Measurements from ENCODE around the gene SAP30BP.

Gene SAP30BP

DNA sequence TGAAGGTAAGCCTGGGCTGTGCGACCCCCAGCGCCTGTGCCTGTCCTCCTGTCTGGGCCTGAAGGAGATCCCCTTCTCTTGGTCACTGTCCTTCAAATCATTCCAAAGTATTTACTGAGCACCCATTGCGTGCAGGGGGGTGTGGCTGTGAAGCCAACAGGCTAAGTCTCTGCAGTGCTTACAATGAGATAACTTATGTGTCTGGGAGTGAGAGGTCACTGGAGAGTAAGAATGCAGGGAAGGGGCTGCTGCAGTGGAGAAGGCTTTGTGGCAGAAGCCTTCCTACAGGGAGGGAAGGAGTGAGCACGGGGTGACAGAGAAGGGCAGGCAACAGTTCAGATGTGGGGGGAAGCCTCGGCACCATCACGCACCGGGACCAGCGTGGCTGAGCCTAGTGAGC lies 45.1 kb upstream of the SAP30BP start:
- TF ChIP-seq, protein P1, sequence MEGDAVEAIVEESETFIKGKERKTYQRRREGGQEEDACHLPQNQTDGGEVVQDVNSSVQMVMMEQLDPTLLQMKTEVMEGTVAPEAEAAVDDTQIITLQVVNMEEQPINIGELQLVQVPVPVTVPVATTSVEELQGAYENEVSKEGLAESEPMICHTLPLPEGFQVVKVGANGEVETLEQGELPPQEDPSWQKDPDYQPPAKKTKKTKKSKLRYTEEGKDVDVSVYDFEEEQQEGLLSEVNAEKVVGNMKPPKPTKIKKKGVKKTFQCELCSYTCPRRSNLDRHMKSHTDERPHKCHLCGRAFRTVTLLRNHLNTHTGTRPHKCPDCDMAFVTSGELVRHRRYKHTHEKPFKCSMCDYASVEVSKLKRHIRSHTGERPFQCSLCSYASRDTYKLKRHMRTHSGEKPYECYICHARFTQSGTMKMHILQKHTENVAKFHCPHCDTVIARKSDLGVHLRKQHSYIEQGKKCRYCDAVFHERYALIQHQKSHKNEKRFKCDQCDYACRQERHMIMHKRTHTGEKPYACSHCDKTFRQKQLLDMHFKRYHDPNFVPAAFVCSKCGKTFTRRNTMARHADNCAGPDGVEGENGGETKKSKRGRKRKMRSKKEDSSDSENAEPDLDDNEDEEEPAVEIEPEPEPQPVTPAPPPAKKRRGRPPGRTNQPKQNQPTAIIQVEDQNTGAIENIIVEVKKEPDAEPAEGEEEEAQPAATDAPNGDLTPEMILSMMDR (IDR thresholded peaks at IDR 0.05; ENCODE audit: low read depth, low read length) = no peak
- TF ChIP-seq EZH2phosphoT487 (IDR thresholded peaks at IDR 0.05; ENCODE audit: low read depth) = no peak
- H3K9ac ChIP-seq (ENCODE audit: low read length) = no peak overlapping the region
- no peak overlapping the region for H3K27ac ChIP-seq (ENCODE audit: low read length)
- no peaks in the 10 kb centered on the region for H3K79me2 ChIP-seq (ENCODE audit: low read length)
- H3K4me3 ChIP-seq (ENCODE audit: low read length) = no peak overlapping the region
- no peaks in the 10 kb centered on the region for H3K27me3 ChIP-seq (ENCODE audit: low read depth, low read length)
- H3K4me1 ChIP-seq (ENCODE audit: low read length) = no peaks in the 10 kb centered on the region
- H3K36me3 ChIP-seq (replicated peaks; ENCODE audit: low read depth, low read length) = peaks cover under 1% of the 10 kb centered on the region
- H3K4me2 ChIP-seq (ENCODE audit: low read length) = no peak overlapping the region
- H4K20me1 ChIP-seq (ENCODE audit: insufficient read depth, low read length) = no peaks in the 10 kb centered on the region
- H2AFZ ChIP-seq (ENCODE audit: low read depth, low read length) = no peak overlapping the region
- no peaks in the 10 kb centered on the region for H3K9me3 ChIP-seq (ENCODE audit: insufficient read depth, low read length)

GRCh38 chr17:75622771-75623273 lies 44.3 kb upstream of the SAP30BP start:
- no peak for TF ChIP-seq EZH2phosphoT487 (IDR thresholded peaks at IDR 0.05; ENCODE audit: low read depth)
- TF ChIP-seq, protein P1 (IDR thresholded peaks at IDR 0.05; ENCODE audit: low read depth, low read length) = no peak
- Histone ChIP-seq H3K4me1 (ENCODE audit: low read length) (no peaks in the 10 kb centered on the region), H3K4me2 (ENCODE audit: low read length) (no peak overlapping the region), H3K27me3 (ENCODE audit: low read depth, low read length) (no peaks in the 10 kb centered on the region), H2AFZ (ENCODE audit: low read depth, low read length) (no peak overlapping the region), H3K4me3 (ENCODE audit: low read length) (no peak overlapping the region), H3K27ac (ENCODE audit: low read length) (no peak overlapping the region), H3K9me3 (ENCODE audit: insufficient read depth, low read length) (no peaks in the 10 kb centered on the region), H3K9ac (ENCODE audit: low read length) (no peak overlapping the region), H3K79me2 (ENCODE audit: low read length) (no peaks in the 10 kb centered on the region), H4K20me1 (ENCODE audit: insufficient read depth, low read length) (no peaks in the 10 kb centered on the region), H3K36me3 (replicated peaks; ENCODE audit: low read depth, low read length) (peaks cover 3% of the 10 kb centered on the region)

- Histone ChIP-seq H3K9ac (ENCODE audit: low read length) (no peak overlapping the region), H3K4me3 (ENCODE audit: low read length) (no peak overlapping the region), H3K27ac (ENCODE audit: low read length) (no peak overlapping the region), H4K20me1 (ENCODE audit: insufficient read depth, low read length) (no peaks in the 10 kb centered on the region), H2AFZ (ENCODE audit: low read depth, low read length) (no peak overlapping the region), H3K36me3 (replicated peaks; ENCODE audit: low read depth, low read length) (peaks cover 3% of the 10 kb centered on the region), H3K9me3 (ENCODE audit: insufficient read depth, low read length) (no peaks in the 10 kb centered on the region), H3K4me1 (ENCODE audit: low read length) (no peaks in the 10 kb centered on the region), H3K27me3 (ENCODE audit: low read depth, low read length) (no peaks in the 10 kb centered on the region), H3K79me2 (ENCODE audit: low read length) (no peaks in the 10 kb centered on the region), H3K4me2 (ENCODE audit: low read length) (no peak overlapping the region)
- TF ChIP-seq EZH2phosphoT487 (IDR thresholded peaks at IDR 0.05; ENCODE audit: low read depth) = no peak
- TF ChIP-seq, protein P1 (IDR thresholded peaks at IDR 0.05; ENCODE audit: low read depth, low read length) = no peak
Measured at GRCh38 chr17:75623386-75623785, 43.8 kb upstream of the SAP30BP start.

DNA sequence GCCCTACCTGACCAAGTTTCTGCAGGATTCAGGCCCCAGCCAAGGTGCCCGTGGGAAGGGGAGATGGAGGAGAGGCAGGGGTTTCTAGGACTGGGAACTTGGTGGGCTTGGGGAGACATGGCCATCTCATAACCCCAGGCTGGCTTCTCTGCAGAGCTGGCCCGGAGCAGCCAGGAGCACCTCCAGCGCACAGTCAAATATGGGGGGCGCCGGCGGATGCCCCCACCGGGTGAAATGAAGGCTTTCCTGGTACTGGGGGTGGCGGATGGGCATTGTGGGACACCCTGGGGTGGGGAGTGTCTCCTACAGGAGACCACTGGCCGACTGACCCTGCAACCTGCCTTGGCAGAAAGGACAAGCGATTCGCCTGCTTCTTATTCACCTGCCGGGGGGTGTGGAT lies 43.1 kb upstream of the SAP30BP start:
- no peak overlapping the region for H3K27ac ChIP-seq (ENCODE audit: low read length)
- no peak overlapping the region for H3K4me3 ChIP-seq (ENCODE audit: low read length)
- no peak for TF ChIP-seq EZH2phosphoT487 (IDR thresholded peaks at IDR 0.05; ENCODE audit: low read depth)
- TF ChIP-seq, protein P1 (IDR thresholded peaks at IDR 0.05; ENCODE audit: low read depth, low read length) = no peak
- no peak overlapping the region for H3K4me2 ChIP-seq (ENCODE audit: low read length)
- peaks cover 3% of the 10 kb centered on the region for H3K36me3 ChIP-seq (replicated peaks; ENCODE audit: low read depth, low read length)
- H3K4me1 ChIP-seq (ENCODE audit: low read length) = no peaks in the 10 kb centered on the region
- no peaks in the 10 kb centered on the region for H3K27me3 ChIP-seq (ENCODE audit: low read depth, low read length)
- no peak overlapping the region for H2AFZ ChIP-seq (ENCODE audit: low read depth, low read length)
- no peaks in the 10 kb centered on the region for H4K20me1 ChIP-seq (ENCODE audit: insufficient read depth, low read length)
- no peaks in the 10 kb centered on the region for H3K79me2 ChIP-seq (ENCODE audit: low read length)
- H3K9me3 ChIP-seq (ENCODE audit: insufficient read depth, low read length) = no peaks in the 10 kb centered on the region
- H3K9ac ChIP-seq (ENCODE audit: low read length) = no peak overlapping the region
